ENCODE results near the gene BAHCC1.

Gene BAHCC1

DNA sequence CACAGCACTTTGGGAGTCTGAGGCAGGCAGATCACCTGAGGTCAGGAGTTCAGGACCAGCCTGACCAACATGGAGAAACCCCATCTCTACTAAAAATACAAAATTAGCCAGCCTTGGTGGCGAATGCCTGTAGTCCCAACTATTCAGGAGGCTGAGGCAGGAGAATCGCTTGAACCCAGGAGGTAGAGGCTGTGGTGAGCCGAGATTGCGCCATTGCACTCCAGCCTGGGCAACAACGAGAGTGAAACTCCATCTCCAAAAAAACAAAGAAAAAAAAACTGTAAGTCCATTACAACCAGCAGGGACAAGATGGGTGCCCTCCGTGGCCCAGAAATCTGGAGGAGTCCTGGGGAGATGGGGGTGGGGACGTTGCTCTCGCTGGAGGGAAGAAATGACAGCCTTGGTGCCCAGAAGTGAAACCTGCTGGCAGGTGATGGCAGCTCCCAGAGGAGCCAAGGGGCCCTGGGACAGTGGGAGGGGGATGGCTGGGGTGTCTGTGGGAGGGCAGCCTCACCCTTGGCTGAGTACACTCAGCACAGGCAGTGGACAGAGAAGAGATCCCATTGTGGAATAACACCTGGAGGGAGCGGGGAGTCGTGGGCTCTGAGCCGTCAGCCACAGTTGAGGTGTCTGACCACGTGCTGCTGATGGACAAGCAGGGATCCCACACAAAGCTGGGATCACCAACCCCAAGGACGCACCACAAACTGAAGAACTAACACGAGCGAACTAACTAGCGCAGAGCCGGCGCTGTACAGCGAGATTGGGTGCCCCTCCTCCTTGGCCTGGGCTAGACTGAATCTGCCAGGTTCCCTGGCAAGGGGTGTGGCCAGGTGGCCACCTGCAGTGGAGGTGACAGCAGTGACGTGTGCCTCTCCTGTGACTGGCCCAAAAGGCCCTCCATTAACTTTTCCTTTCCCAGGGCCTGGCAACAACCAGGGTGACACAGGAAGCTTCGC, 46.9 kb upstream of the BAHCC1 start:
- TF ChIP-seq REST (IDR thresholded peaks at IDR 0.05; ENCODE audit: low read depth) (no peak), MAX (IDR thresholded peaks at IDR 0.05) (0 out of 2 replicates have a peak, but pooled peaks have one; percentile 20)

DNA sequence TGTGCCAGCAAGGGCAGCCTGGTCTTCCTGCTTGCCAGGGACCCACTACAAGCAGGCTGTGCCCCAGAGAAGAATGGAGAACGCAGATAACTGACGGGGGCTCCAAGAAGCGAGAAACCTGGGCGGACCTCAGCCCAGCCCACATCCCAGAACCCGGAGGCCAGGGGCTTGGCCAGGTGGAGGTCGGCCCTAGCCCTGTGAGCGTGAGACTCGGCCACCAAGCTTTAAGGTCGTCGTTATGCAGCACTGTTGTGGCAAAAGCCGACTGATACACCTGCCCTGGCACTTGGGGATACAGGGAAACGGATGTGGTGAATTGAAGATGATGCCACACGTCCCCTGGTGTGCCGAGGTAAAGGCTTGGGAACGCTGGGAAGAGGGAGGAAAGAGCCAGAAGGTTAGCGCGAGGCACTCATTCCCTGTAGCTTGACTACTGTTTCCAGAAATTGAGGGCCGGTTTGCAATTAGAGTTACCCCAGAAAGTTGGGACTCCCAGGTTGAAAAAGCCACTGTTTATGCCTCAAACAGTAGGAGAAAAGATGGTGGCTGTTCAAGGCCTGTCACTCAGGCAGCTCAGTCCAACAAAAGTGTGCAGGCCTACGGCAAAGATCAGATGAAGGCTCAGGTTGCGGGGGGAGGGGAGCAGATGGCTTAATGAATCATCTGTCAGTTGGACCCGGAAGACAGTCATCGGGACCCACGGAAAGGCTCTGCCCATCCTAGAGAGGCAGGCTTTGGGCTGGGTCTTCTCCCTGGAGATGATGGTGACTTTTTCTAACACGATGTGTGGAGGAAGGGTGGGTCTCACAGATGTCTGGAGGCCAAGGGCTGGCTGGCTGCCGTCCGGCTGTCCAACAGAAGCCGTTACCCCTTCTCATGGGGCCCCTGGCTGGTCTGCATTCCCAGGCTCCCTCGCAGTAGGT, 45.6 kb upstream of the BAHCC1 start:
- TF ChIP-seq REST (IDR thresholded peaks at IDR 0.05; ENCODE audit: low read depth), result no peak

DNA sequence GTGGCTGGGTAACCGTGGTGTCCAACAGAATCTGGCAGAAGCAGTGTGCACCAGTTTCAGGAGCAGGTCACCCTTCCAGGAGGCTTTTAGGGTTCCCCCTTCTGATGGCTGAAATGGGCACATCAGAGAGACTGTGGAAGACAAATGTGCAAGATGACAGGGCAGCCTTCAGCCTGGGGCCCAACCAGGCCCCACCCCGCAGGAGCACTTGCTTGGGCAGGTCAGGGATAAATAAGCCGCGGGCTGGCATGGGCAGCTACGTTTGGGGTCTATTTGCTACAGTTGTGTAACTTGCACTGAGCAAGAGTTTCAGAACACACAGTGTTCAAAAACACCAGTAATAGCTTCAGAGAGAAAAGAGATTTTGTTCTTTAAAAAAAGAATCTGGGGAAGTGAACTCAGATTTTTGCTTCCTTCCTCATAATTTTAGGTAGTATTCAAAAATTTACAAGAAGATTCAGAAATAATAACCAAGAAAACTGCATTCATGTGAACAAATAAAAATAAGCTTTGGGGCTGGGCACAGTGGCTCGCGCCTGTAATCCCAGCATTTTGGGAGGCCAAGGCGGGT, 44.9 kb upstream of the BAHCC1 start:
- TF ChIP-seq CREB1 (IDR thresholded peaks at IDR 0.05; ENCODE audit: low read depth) (no peak), MAX (IDR thresholded peaks at IDR 0.05) (no peak), YY1 (IDR thresholded peaks at IDR 0.05; ENCODE audit: low read depth) (no peak), TCF12 (IDR thresholded peaks at IDR 0.05; ENCODE audit: low read depth) (no peak), TAF1 (IDR thresholded peaks at IDR 0.05; ENCODE audit: low read depth) (no peak), REST (IDR thresholded peaks at IDR 0.05; ENCODE audit: low read depth) (no peak), FOXM1 (IDR thresholded peaks at IDR 0.05; ENCODE audit: borderline replicate concordance, low read depth) (no peak)

GRCh38 chr17:81354252-81354953, 40.9 kb upstream of the BAHCC1 start:
- TF ChIP-seq, protein P1, sequence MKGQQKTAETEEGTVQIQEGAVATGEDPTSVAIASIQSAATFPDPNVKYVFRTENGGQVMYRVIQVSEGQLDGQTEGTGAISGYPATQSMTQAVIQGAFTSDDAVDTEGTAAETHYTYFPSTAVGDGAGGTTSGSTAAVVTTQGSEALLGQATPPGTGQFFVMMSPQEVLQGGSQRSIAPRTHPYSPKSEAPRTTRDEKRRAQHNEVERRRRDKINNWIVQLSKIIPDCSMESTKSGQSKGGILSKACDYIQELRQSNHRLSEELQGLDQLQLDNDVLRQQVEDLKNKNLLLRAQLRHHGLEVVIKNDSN (IDR thresholded peaks at IDR 0.05), result no peak
- no peak for TF ChIP-seq CEBPB (IDR thresholded peaks at IDR 0.05)
- TF ChIP-seq TAF1 (IDR thresholded peaks at IDR 0.05; ENCODE audit: low read depth), result no peak
- no peak for TF ChIP-seq MAX (IDR thresholded peaks at IDR 0.05)
- no peak for TF ChIP-seq FOXM1 (IDR thresholded peaks at IDR 0.05; ENCODE audit: borderline replicate concordance, low read depth)
- TF ChIP-seq REST (IDR thresholded peaks at IDR 0.05; ENCODE audit: low read depth), result no peak
- TF ChIP-seq NFIC (IDR thresholded peaks at IDR 0.05), result no peak
- no peak for TF ChIP-seq EP300 (IDR thresholded peaks at IDR 0.05; ENCODE audit: borderline replicate concordance)
- TF ChIP-seq YY1 (IDR thresholded peaks at IDR 0.05; ENCODE audit: low read depth), result no peak
- no peak for TF ChIP-seq CREB1 (IDR thresholded peaks at IDR 0.05; ENCODE audit: low read depth)
- TF ChIP-seq EGR1 (IDR thresholded peaks at IDR 0.05), result no peak
